ENCODE measurements around the gene LANCL2.
"Not testable (repeated sequence)": the region's sequence is repeated elsewhere in the genome, so short reads cannot be mapped to it uniquely, and the experiment has no call there.

The LANCL2 gene

GRCh38 chr7:55438757-55439525, 73.8 kb downstream of the LANCL2 start:
- DNase-seq: no peak

- no peak for DNase-seq
Observed at GRCh38 chr7:55439627-55440026, 74.5 kb downstream of the LANCL2 start.

GRCh38 chr7:55440040-55440690, 75.0 kb downstream of the LANCL2 start:
- DNase-seq: no peak

- no peak for DNase-seq
Observed at GRCh38 chr7:55441002-55441401, 75.9 kb downstream of the LANCL2 start.

GRCh38 chr7:55441774-55442522, 76.8 kb downstream of the LANCL2 start:
- no peak for DNase-seq

GRCh38 chr7:55444786-55445185, 79.6 kb downstream of the LANCL2 start:
- no peak for DNase-seq

- no peak for DNase-seq
Observed at GRCh38 chr7:55448526-55448925, 83.4 kb downstream of the LANCL2 start.

GRCh38 chr7:55449205-55449991, 84.3 kb downstream of the LANCL2 start:
- DNase-seq: no peak

- no peak for DNase-seq
Observed at GRCh38 chr7:55449992-55450535, 84.9 kb downstream of the LANCL2 start.

GRCh38 chr7:55452971-55453370, 87.8 kb downstream of the LANCL2 start:
- DNase-seq: no peak

- DNase-seq: no peak
Observed at GRCh38 chr7:55457801-55458200, 92.7 kb downstream of the LANCL2 start.

- no peak for DNase-seq
Observed at GRCh38 chr7:55458351-55458750, 93.2 kb downstream of the LANCL2 start.

GRCh38 chr7:55463686-55464262, 98.6 kb downstream of the LANCL2 start:
- DNase-seq: no peak

- no peak for DNase-seq
Observed at GRCh38 chr7:55464422-55464821, 99.3 kb downstream of the LANCL2 start.

GRCh38 chr7:55465691-55466090, 100.6 kb downstream of the LANCL2 start:
- no peak for DNase-seq

GRCh38 chr7:55467047-55467593, 102.0 kb downstream of the LANCL2 start:
- DNase-seq: no peak

- no peak for DNase-seq
Observed at GRCh38 chr7:55468495-55468894, 103.4 kb downstream of the LANCL2 start.

- DNase-seq: no peak
Observed at GRCh38 chr7:55469271-55469681, 104.1 kb downstream of the LANCL2 start.

GRCh38 chr7:55469721-55470120, 104.6 kb downstream of the LANCL2 start:
- no peak for DNase-seq

- DNase-seq: no peak
Observed at GRCh38 chr7:55470261-55470660, 105.1 kb downstream of the LANCL2 start.

GRCh38 chr7:55471594-55471993, 106.5 kb downstream of the LANCL2 start:
- DNase-seq: not testable (repeated sequence)

- DNase-seq: not testable (repeated sequence)
Observed at GRCh38 chr7:55472406-55472805, 107.3 kb downstream of the LANCL2 start.

Data from NCI-H1048 (cell line).